Panc1 (cell line): Measurements from ENCODE around the gene CPM.

Experiments used
- TF ChIP-seq, protein P1 (sequence below): fragments of 450-650 bp; IDR thresholded peaks from 2 replicates; pipeline ENCODE4 v1.5.1; 2017; ENCODE audit warnings: mild to moderate bottlenecking
- TF ChIP-seq, protein P2 (sequence below), 2 experiments: IDR thresholded peaks; 2 replicates each; pipeline ENCODE4 v1.6.1; 2011 to 2012; ENCODE audit warnings: low read depth in 2 of 2, control low read depth in 1 of 2, low read length in 1 of 2, mild to moderate bottlenecking in 1 of 2, moderate library complexity in 1 of 2; ENCODE audit not compliant: insufficient read depth in 1 of 2

DNA sequence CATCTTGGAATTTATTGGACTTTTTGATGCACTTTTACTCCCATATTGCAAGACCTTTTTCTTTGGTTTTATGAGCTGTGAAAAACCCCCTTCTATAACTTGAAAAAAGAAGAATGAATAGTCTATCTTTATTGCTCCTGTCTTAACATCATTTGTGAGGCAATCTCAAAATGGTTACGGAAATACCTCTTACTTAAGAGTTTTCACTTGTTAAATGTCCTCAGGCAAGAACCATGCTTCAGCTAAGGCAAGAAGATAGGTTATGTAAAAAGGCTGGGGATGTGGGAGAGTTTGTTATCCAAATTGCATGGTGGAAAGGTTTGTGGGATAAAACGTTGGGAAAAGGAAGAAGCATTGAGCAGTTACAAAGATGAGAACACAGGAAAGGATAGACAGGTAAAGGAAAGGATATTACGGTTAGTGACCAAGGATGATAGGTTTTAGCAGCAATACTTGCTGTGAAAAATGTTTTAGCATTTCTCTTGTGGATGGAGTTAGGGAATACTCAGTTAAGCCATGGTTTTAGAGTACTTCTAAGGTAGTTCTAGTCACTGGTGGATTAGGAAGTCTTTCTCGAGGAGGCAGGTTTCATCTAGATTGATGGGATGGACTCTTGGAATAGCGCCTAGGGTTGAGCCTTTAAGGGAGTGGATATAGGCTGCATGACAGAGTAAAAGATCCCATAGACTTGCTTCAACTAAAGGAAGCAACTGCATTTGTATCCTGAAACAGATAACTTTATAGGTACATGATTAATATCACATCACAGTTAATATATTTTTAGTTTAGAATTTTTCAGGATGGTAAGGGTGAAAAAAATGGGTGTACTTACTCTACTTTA lies 94.7 kb downstream of the CPM start:
- TF ChIP-seq, protein P1, sequence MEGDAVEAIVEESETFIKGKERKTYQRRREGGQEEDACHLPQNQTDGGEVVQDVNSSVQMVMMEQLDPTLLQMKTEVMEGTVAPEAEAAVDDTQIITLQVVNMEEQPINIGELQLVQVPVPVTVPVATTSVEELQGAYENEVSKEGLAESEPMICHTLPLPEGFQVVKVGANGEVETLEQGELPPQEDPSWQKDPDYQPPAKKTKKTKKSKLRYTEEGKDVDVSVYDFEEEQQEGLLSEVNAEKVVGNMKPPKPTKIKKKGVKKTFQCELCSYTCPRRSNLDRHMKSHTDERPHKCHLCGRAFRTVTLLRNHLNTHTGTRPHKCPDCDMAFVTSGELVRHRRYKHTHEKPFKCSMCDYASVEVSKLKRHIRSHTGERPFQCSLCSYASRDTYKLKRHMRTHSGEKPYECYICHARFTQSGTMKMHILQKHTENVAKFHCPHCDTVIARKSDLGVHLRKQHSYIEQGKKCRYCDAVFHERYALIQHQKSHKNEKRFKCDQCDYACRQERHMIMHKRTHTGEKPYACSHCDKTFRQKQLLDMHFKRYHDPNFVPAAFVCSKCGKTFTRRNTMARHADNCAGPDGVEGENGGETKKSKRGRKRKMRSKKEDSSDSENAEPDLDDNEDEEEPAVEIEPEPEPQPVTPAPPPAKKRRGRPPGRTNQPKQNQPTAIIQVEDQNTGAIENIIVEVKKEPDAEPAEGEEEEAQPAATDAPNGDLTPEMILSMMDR, result no peak
- TF ChIP-seq, protein P2, sequence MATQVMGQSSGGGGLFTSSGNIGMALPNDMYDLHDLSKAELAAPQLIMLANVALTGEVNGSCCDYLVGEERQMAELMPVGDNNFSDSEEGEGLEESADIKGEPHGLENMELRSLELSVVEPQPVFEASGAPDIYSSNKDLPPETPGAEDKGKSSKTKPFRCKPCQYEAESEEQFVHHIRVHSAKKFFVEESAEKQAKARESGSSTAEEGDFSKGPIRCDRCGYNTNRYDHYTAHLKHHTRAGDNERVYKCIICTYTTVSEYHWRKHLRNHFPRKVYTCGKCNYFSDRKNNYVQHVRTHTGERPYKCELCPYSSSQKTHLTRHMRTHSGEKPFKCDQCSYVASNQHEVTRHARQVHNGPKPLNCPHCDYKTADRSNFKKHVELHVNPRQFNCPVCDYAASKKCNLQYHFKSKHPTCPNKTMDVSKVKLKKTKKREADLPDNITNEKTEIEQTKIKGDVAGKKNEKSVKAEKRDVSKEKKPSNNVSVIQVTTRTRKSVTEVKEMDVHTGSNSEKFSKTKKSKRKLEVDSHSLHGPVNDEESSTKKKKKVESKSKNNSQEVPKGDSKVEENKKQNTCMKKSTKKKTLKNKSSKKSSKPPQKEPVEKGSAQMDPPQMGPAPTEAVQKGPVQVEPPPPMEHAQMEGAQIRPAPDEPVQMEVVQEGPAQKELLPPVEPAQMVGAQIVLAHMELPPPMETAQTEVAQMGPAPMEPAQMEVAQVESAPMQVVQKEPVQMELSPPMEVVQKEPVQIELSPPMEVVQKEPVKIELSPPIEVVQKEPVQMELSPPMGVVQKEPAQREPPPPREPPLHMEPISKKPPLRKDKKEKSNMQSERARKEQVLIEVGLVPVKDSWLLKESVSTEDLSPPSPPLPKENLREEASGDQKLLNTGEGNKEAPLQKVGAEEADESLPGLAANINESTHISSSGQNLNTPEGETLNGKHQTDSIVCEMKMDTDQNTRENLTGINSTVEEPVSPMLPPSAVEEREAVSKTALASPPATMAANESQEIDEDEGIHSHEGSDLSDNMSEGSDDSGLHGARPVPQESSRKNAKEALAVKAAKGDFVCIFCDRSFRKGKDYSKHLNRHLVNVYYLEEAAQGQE (IDR thresholded peaks at IDR 0.05; ENCODE audit: insufficient read depth in 1 of 2, low read depth in 2 of 2, low read length in 1 of 2), result no peak
